Naive thymus-derived CD8-positive, alpha-beta T cell (primary cell): Measurements from ENCODE around the gene MICALL2. TPM values are rescaled to one million over a fixed set of nuclear protein-coding genes. Genes with fewer than 3 reads are reported as not detected.

Experiments used
- ATAC-seq, 2 donors: fragments of 150-1000 bp; cut with Tn5 transposase in 1 of 2; sonication (Bioruptor Pico), chemical (Tn5 transposase) in 1 of 2; 1 replicate in 1 of 2; 2 replicates in 1 of 2; pipeline ENCODE4 v1.10.0; 2021; ENCODE audit warnings: mild to moderate bottlenecking in 2 of 2, moderate library complexity in 2 of 2
- POLR2A ChIA-PET: fragments of 350-600 bp; sonication (Branson Sonifier 250); formaldehyde crosslinking; loops from one replicate; lab custom pipeline; 2021; ENCODE audit warnings: antibody characterized with exemption; lab: Charles Lee
- DNase-seq, 10 donors: peaks; one replicate each; pipeline versions ENCODE4 v3.0.0 to v3.0.0-alpha.2; 2020 to 2022
- H3K27ac Mint-ChIP-seq, 10 donors: one replicate each; pipeline ENCODE4 v1.8.0; 2020 to 2022; ENCODE audit warnings: mild to moderate bottlenecking in 10 of 10, mixed read lengths in 10 of 10, moderate library complexity in 4 of 10, inconsistent platforms in 1 of 10
- H3K27me3 Mint-ChIP-seq, 5 donors: one replicate each; pipeline ENCODE4 v1.8.0; 2021 to 2022; ENCODE audit warnings: mixed read lengths in 5 of 5
- H3K36me3 Mint-ChIP-seq, 3 donors: one replicate each; pipeline ENCODE4 v1.8.0; 2020 to 2022; ENCODE audit warnings: mixed read lengths in 3 of 3, mild to moderate bottlenecking in 2 of 3, inconsistent platforms in 1 of 3
- H3K4me1 Mint-ChIP-seq, 4 donors: one replicate each; pipeline ENCODE4 v1.8.0; 2021 to 2022; ENCODE audit warnings: mixed read lengths in 4 of 4
- H3K4me3 Mint-ChIP-seq, 10 donors: one replicate each; pipeline ENCODE4 v1.8.0; 2020 to 2022; ENCODE audit warnings: mild to moderate bottlenecking in 10 of 10, mixed read lengths in 10 of 10, moderate library complexity in 6 of 10, inconsistent platforms in 1 of 10
- H3K9me3 Mint-ChIP-seq, 9 donors: one replicate each; pipeline ENCODE4 v1.8.0; 2020 to 2022; ENCODE audit warnings: mixed read lengths in 9 of 9, mild to moderate bottlenecking in 3 of 9, inconsistent platforms in 1 of 9, moderate library complexity in 1 of 9
- polyA plus RNA-seq, 3 donors: library from polyadenylated mRNA; unstranded; fragments of 300-500 nt; fragmentation: Illumina TruSeq; gene quantifications; one replicate each; pipeline ENCODE4 v1.2.3, GENCODE V29; 2021
- total RNA-seq, 8 experiments: library from RNA in 2 of 8; stranded (reverse) in 2 of 8; gene quantifications; one replicate each; pipeline ENCODE4 v1.2.3 and lab custom pipeline; 2021 to 2026

Gene MICALL2
- total and polyA plus RNA-seq, 5 experiments from 2014 or later, result 0.85 to 4.6 (median 2.5) TPM; not detected in 1

- Mint-ChIP-seq H3K27ac (peak overlapping the region in 1 of 10 donors; percentile 56), H3K4me3 (no peak overlapping the region), H3K9me3 (no peaks in the 10 kb centered on the region), H3K27me3 (no peaks in the 10 kb centered on the region), H3K36me3 (peaks cover 0 to 64% (median 16%) of the 10 kb centered on the region in 3 donors), H3K4me1 (peaks cover 0 to 11% (median 0%) of the 10 kb centered on the region in 4 donors)
- no peak for DNase-seq
- no peak for ATAC-seq
- POLR2A ChIA-PET, result no interaction called here
Measured at GRCh38 chr7:1489336-1489735, 30.1 kb upstream of the MICALL2 start.

DNA sequence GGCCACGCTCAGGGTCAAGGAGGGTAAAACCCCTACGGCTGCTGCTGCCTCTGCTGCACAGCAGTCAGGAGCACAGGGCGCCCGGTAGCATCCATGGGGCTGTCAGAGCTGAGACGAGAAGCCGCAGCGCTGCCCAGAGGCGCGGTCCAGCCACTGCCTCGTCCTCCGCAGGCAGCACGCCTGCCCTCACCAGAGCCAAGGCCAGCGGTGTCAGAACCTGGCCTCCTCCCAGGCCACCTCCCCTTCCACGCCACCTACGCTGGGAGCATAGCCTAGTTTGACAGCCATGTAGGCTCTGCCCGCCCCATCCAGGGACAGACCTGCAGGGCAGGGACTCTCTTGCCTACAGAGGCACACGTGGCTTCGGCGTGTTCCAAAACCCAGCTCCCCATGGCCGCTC is 28.7 kb upstream of the MICALL2 start:
- peaks cover 0 to 11% (median 0%) of the 10 kb centered on the region in 4 donors for H3K4me1 Mint-ChIP-seq
- ATAC-seq (no peak), DNase-seq (no peak)
- POLR2A ChIA-PET, result no interaction called here
- peaks cover 0 to 61% (median 16%) of the 10 kb centered on the region in 3 donors for H3K36me3 Mint-ChIP-seq
- H3K4me3 Mint-ChIP-seq, result no peak overlapping the region
- peak overlapping the region in 2 of 10 donors; percentile 37 to 75 for H3K27ac Mint-ChIP-seq
- H3K9me3 Mint-ChIP-seq, result no peaks in the 10 kb centered on the region
- H3K27me3 Mint-ChIP-seq, result no peaks in the 10 kb centered on the region

GRCh38 chr7:1487466-1487865 is 28.2 kb upstream of the MICALL2 start:
- Mint-ChIP-seq H3K36me3 (peaks cover 0 to 60% (median 14%) of the 10 kb centered on the region in 3 donors), H3K4me1 (peaks cover 0 to 11% (median 0%) of the 10 kb centered on the region in 4 donors), H3K4me3 (no peak overlapping the region), H3K27me3 (no peaks in the 10 kb centered on the region), H3K27ac (no peak overlapping the region), H3K9me3 (no peaks in the 10 kb centered on the region)
- no peak for DNase-seq
- no peak for ATAC-seq
- POLR2A ChIA-PET, result no interaction called here

DNA sequence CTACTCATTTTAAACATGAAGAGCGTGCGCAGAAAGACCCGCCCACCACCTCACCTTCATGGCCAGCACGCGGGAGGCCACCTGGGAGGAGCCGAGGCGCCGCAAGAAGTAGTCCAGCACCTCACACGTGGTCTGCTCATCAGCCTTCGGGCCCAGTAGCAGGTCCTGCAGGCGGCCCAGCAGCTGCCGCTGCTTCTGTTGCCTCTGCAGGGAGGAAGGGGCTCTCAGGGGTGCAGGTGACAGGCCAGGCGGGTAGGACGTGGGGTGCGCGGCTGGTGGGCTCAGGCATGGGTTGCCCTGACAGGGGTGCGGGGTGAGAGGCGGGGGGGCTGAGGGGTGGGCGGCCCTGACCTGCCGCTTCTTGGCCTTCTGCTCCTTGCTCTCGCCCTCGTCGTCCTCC is 27.3 kb upstream of the MICALL2 start:
- ATAC-seq, result no peak
- Mint-ChIP-seq H3K4me1 (peaks cover 0 to 12% (median 0%) of the 10 kb centered on the region in 4 donors), H3K27ac (no peak overlapping the region), H3K9me3 (no peaks in the 10 kb centered on the region), H3K4me3 (no peak overlapping the region), H3K36me3 (peaks cover 0 to 57% (median 13%) of the 10 kb centered on the region in 3 donors), H3K27me3 (no peaks in the 10 kb centered on the region)
- no peak for DNase-seq
- POLR2A ChIA-PET, result no interaction called here

- Mint-ChIP-seq H3K9me3 (no peaks in the 10 kb centered on the region), H3K36me3 (peaks cover 0 to 46% (median 13%) of the 10 kb centered on the region in 3 donors), H3K27me3 (no peaks in the 10 kb centered on the region), H3K4me3 (no peak overlapping the region), H3K4me1 (peaks cover 0 to 6% (median 0%) of the 10 kb centered on the region in 4 donors), H3K27ac (no peak overlapping the region)
- POLR2A ChIA-PET, result interaction anchor here (0.6 kb wide), 1 partner anchor 14 kb away, joined by 3 read pairs; no protein-coding TSS in a partner anchor
- no peak for DNase-seq
- no peak for ATAC-seq
Measured at GRCh38 chr7:1485156-1485555, 25.9 kb upstream of the MICALL2 start.

- DNase-seq, result no peak
- no peaks in the 10 kb centered on the region for H3K9me3 Mint-ChIP-seq
- ATAC-seq, result no peak
- H3K4me3 Mint-ChIP-seq, result no peak overlapping the region
- H3K27ac Mint-ChIP-seq, result no peak overlapping the region
- POLR2A ChIA-PET, result no interaction called here
- peaks cover 0 to 41% (median 10%) of the 10 kb centered on the region in 3 donors for H3K36me3 Mint-ChIP-seq
- H3K4me1 Mint-ChIP-seq, result peaks cover 0 to 6% (median 0%) of the 10 kb centered on the region in 4 donors
- no peaks in the 10 kb centered on the region for H3K27me3 Mint-ChIP-seq
Measured at GRCh38 chr7:1484569-1484968, 25.3 kb upstream of the MICALL2 start.

DNA sequence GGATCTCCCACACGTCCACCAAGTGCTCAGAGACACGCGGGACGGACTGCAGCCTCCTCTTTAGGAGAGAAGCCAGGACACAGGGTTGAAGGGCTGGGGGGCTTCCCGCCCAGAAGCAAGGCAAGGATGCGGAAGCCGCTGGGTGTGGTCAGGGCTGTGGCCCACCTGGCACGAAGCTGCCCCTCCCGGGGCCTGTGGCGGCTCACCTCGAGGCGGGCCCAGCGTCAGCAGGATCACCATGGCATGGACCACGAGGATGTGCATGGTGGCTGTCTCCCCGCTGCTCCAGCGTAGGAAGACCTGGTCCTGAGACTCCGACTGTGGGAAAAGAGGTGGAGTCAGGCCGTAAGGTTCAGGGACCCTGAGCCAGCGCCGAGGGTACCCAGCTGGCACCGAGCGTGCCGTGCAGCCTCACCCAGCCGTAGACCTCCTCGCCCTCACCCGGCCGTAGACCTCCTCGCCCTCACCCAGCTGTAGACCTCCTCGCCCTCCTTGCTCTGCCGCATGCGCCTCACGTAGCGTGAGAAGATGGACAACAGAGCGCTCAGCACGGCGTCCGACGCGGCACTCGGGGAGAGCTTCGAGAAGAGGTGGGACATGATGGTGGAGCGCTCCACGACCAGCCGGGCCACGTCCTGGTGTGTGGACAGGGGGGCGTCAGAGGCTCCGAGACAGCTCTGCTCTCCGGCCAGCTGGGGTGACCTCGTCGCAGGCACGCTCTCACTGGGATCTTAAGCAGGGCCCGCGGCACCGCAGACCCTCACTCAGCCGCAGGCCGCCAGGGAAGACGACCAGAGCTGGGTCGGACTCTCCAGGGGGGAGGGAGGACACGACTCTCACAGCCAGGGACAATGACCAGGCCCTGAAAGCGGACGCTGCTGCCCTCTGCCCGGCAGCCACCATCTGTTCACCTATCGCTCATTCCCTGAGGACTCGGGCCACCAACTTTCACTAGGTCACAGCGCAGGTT is 24.6 kb upstream of the MICALL2 start:
- ATAC-seq, result no peak
- POLR2A ChIA-PET, result no interaction called here
- H3K4me1 Mint-ChIP-seq, result peaks cover 0 to 6% (median 0%) of the 10 kb centered on the region in 4 donors
- no peaks in the 10 kb centered on the region for H3K27me3 Mint-ChIP-seq
- no peak overlapping the region for H3K4me3 Mint-ChIP-seq
- no peaks in the 10 kb centered on the region for H3K9me3 Mint-ChIP-seq
- peaks cover 0 to 33% (median 10%) of the 10 kb centered on the region in 3 donors for H3K36me3 Mint-ChIP-seq
- H3K27ac Mint-ChIP-seq, result no peak overlapping the region
- DNase-seq, result no peak

GRCh38 chr7:1483079-1483478 is 23.8 kb upstream of the MICALL2 start:
- peaks cover 0 to 26% (median 7%) of the 10 kb centered on the region in 3 donors for H3K36me3 Mint-ChIP-seq
- H3K9me3 Mint-ChIP-seq, result no peaks in the 10 kb centered on the region
- no peak overlapping the region for H3K27ac Mint-ChIP-seq
- DNase-seq (no peak), ATAC-seq (no peak)
- H3K4me3 Mint-ChIP-seq, result no peak overlapping the region
- POLR2A ChIA-PET, result no interaction called here
- H3K4me1 Mint-ChIP-seq, result peaks cover 0 to 2% (median 0%) of the 10 kb centered on the region in 4 donors
- H3K27me3 Mint-ChIP-seq, result no peaks in the 10 kb centered on the region

DNA sequence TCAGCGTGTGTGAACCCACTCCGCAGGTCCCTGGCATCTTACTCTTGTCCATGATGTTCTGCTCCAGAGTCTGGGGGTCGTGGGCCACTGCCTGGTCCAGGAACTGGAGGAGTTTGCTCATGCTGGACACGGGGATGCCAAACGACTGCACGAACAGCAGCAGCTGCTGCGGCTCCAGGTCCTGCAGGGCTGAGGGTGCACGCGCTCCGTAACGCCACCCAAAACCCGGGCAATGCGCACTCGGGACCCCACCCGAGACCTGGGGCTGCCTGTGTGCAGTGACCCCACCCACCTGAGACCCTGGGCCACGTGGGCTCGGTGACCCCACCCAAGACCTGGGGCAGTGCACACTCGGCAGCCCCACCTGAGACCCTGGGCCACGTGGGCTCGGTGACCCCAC is 22.0 kb upstream of the MICALL2 start:
- ATAC-seq (no peak), DNase-seq (no peak)
- H3K27me3 Mint-ChIP-seq, result no peaks in the 10 kb centered on the region
- H3K4me1 Mint-ChIP-seq, result peaks cover 0 to 2% (median 0%) of the 10 kb centered on the region in 4 donors
- H3K4me3 Mint-ChIP-seq, result no peak overlapping the region
- POLR2A ChIA-PET, result no interaction called here
- H3K27ac Mint-ChIP-seq, result no peak overlapping the region
- H3K36me3 Mint-ChIP-seq, result peaks cover 0 to 24% (median 5%) of the 10 kb centered on the region in 3 donors
- H3K9me3 Mint-ChIP-seq, result no peaks in the 10 kb centered on the region

GRCh38 chr7:1480670-1481069 is 21.4 kb upstream of the MICALL2 start:
- Mint-ChIP-seq H3K4me3 (no peak overlapping the region), H3K27ac (no peak overlapping the region), H3K9me3 (no peaks in the 10 kb centered on the region), H3K36me3 (peaks cover 0 to 19% (median 4%) of the 10 kb centered on the region in 3 donors), H3K4me1 (peaks cover 0 to 2% (median 0%) of the 10 kb centered on the region in 4 donors), H3K27me3 (no peaks in the 10 kb centered on the region)
- POLR2A ChIA-PET, result no interaction called here
- no peak for ATAC-seq
- DNase-seq, result no peak

DNA sequence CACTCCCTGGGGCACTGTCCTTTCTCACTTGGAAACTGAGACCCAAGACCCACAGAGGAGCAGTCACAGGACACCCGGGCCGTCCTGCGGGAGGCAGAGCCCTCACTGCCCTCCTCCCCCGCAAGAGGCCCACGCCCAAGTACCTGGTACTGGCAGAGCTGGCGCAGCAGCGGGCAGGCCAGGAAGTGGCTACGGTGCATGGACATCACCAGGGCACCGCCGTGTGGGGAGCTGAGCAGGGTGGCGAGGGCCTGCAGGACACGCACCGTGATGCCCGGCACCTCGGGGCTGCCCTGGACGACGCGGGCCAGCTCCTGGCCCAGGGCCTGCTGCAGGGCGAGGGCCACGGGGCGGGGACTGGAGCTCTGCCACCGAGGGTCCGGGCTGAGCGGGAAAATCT is 20.0 kb upstream of the MICALL2 start:
- peaks cover 3 to 9% (median 6%) of the 10 kb centered on the region in 4 donors for H3K4me1 Mint-ChIP-seq
- POLR2A ChIA-PET, result no interaction called here
- H3K27me3 Mint-ChIP-seq, result no peaks in the 10 kb centered on the region
- DNase-seq (no peak), ATAC-seq (no peak)
- H3K9me3 Mint-ChIP-seq, result no peaks in the 10 kb centered on the region
- H3K36me3 Mint-ChIP-seq, result peaks cover 0 to 14% (median 0%) of the 10 kb centered on the region in 3 donors
- H3K4me3 Mint-ChIP-seq, result no peak overlapping the region
- H3K27ac Mint-ChIP-seq, result no peak overlapping the region

DNA sequence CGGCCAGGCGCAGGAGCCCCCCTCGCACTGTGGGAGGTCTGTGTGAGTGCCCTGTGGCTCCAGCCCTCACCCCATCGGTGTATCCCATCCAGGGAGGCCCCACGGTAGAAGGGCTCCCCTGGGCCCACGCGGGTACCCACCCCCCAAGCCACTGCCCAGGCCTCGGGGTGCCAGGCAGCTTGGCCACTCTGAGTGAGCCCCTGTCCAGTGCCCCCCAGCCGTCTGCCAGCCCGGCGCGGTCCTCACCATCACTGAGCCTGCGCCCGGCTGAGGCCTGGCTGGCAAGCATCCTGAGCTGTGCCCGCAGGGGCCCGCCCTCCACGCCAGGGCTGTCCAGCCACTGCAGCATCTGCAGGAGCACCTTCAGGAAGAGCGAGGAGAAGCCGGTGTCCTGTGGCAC is 19.2 kb upstream of the MICALL2 start:
- H3K27ac Mint-ChIP-seq, result no peak overlapping the region
- H3K36me3 Mint-ChIP-seq, result peaks cover 0 to 11% (median 0%) of the 10 kb centered on the region in 3 donors
- ATAC-seq (no peak), DNase-seq (no peak)
- H3K9me3 Mint-ChIP-seq, result no peaks in the 10 kb centered on the region
- no peak overlapping the region for H3K4me3 Mint-ChIP-seq
- no peaks in the 10 kb centered on the region for H3K27me3 Mint-ChIP-seq
- peaks cover 3 to 13% (median 8%) of the 10 kb centered on the region in 4 donors for H3K4me1 Mint-ChIP-seq
- POLR2A ChIA-PET, result interaction anchor here (0.6 kb wide), 1 partner anchor 1072 kb away, joined by 4 read pairs; no protein-coding TSS in a partner anchor

GRCh38 chr7:1476859-1477258 is 17.6 kb upstream of the MICALL2 start:
- peaks cover 0 to 8% (median 0%) of the 10 kb centered on the region in 3 donors for H3K36me3 Mint-ChIP-seq
- ATAC-seq, result no peak
- H3K27ac Mint-ChIP-seq, result no peak overlapping the region
- peaks cover 3 to 14% (median 8%) of the 10 kb centered on the region in 4 donors for H3K4me1 Mint-ChIP-seq
- no peaks in the 10 kb centered on the region for H3K27me3 Mint-ChIP-seq
- no peaks in the 10 kb centered on the region for H3K9me3 Mint-ChIP-seq
- no peak for DNase-seq
- POLR2A ChIA-PET, result no interaction called here
- no peak overlapping the region for H3K4me3 Mint-ChIP-seq
